Mammary epithelial cell (primary cell): ENCODE data around the gene DDHD1.

Experiments used
- EZH2 ChIP-seq: IDR thresholded peaks from 2 replicates; pipeline ENCODE4 v1.6.1; 2012; ENCODE audit warnings: low read length, inconsistent platforms, borderline replicate concordance
- TF ChIP-seq, protein P1 (sequence below), 2 donors: IDR thresholded peaks in 1 of 2; conservative IDR thresholded peaks in 1 of 2; 2 replicates each; pipeline ENCODE4 v1.5.1; 2011 to 2012; ENCODE audit warnings: inconsistent platforms in 2 of 2, low read length in 2 of 2, mild to moderate bottlenecking in 2 of 2, control low read depth in 1 of 2, low read depth in 1 of 2; ENCODE audit not compliant: insufficient read depth in 1 of 2; ENCODE audit errors: extremely low read depth in 1 of 2

DNA sequence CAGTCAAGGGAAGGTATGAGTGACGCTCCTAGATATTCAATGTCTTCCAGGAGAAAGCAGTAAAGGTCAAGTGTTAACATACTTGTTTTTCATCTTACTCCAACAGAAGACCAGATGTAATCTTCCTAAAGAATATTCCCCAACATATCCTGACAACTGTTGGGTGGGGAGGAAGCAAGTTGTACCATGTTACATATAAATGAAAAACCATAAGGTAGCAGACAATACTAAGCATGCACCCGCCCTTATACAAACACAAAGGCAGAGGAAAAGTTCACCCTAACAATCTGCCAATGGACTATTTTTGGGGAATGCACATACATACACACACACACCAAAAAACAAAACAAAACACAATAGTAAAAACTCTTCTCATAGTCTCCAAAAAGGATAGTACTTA is 112.1 kb downstream of the DDHD1 start:
- TF ChIP-seq, protein P1, sequence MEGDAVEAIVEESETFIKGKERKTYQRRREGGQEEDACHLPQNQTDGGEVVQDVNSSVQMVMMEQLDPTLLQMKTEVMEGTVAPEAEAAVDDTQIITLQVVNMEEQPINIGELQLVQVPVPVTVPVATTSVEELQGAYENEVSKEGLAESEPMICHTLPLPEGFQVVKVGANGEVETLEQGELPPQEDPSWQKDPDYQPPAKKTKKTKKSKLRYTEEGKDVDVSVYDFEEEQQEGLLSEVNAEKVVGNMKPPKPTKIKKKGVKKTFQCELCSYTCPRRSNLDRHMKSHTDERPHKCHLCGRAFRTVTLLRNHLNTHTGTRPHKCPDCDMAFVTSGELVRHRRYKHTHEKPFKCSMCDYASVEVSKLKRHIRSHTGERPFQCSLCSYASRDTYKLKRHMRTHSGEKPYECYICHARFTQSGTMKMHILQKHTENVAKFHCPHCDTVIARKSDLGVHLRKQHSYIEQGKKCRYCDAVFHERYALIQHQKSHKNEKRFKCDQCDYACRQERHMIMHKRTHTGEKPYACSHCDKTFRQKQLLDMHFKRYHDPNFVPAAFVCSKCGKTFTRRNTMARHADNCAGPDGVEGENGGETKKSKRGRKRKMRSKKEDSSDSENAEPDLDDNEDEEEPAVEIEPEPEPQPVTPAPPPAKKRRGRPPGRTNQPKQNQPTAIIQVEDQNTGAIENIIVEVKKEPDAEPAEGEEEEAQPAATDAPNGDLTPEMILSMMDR (conservative IDR thresholded peaks at IDR 0.05 in 1 of 2, IDR thresholded peaks at IDR 0.05 in 1 of 2; ENCODE audit: extremely low read depth in 1 of 2, insufficient read depth in 1 of 2, low read depth in 1 of 2, low read length in 2 of 2), result no peak
- TF ChIP-seq EZH2, result no peak
